Keratinocyte (primary cell): ENCODE results near the gene SIAE.

Source experiments
- CTCF ChIP-seq, 3 experiments: IDR thresholded peaks in 1 of 3; conservative IDR thresholded peaks in 1 of 3; optimal IDR thresholded peaks in 1 of 3; 2 replicates in 2 of 3; 3 replicates in 1 of 3; pipeline versions ENCODE3 to v1.5.1; 2011; ENCODE audit warnings: low read length in 3 of 3, mild to moderate bottlenecking in 3 of 3, moderate library complexity in 2 of 3, control low read depth in 1 of 3, inconsistent platforms in 1 of 3; ENCODE audit not compliant: insufficient read depth in 2 of 3; ENCODE audit errors: extremely low read depth in 1 of 3
- EZH2 ChIP-seq: IDR thresholded peaks from one replicate; pipeline ENCODE4 v1.6.1; 2012; ENCODE audit warnings: inconsistent platforms, mild to moderate bottlenecking, low read length, moderate library complexity

- TF ChIP-seq EZH2 (no peak), CTCF (optimal IDR thresholded peaks at IDR 0.05 in 1 of 3, IDR thresholded peaks at IDR 0.05 in 1 of 3, conservative IDR thresholded peaks at IDR 0.05 in 1 of 3; ENCODE audit: extremely low read depth in 1 of 3, insufficient read depth in 2 of 3, low read length in 3 of 3) (no peak)
Observed at GRCh38 chr11:124673333-124674167, at the start of gene SIAE, which contains the start of gene SPA17.
